GF-D8 (cell line): ENCODE measurements around the gene ARHGEF6.
"Not testable (repeated sequence)": the region's sequence is repeated elsewhere in the genome, so short reads cannot be mapped to it uniquely, and the experiment has no call there.

ENCODE experiments used
- DNase-seq: peaks from one replicate; lab custom pipeline; 2025; lab: John Stamatoyannopoulos, UW

ARHGEF6 gene, protein sequence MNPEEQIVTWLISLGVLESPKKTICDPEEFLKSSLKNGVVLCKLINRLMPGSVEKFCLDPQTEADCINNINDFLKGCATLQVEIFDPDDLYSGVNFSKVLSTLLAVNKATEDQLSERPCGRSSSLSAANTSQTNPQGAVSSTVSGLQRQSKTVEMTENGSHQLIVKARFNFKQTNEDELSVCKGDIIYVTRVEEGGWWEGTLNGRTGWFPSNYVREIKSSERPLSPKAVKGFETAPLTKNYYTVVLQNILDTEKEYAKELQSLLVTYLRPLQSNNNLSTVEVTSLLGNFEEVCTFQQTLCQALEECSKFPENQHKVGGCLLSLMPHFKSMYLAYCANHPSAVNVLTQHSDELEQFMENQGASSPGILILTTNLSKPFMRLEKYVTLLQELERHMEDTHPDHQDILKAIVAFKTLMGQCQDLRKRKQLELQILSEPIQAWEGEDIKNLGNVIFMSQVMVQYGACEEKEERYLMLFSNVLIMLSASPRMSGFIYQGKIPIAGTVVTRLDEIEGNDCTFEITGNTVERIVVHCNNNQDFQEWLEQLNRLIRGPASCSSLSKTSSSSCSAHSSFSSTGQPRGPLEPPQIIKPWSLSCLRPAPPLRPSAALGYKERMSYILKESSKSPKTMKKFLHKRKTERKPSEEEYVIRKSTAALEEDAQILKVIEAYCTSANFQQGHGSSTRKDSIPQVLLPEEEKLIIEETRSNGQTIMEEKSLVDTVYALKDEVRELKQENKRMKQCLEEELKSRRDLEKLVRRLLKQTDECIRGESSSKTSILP

DNA sequence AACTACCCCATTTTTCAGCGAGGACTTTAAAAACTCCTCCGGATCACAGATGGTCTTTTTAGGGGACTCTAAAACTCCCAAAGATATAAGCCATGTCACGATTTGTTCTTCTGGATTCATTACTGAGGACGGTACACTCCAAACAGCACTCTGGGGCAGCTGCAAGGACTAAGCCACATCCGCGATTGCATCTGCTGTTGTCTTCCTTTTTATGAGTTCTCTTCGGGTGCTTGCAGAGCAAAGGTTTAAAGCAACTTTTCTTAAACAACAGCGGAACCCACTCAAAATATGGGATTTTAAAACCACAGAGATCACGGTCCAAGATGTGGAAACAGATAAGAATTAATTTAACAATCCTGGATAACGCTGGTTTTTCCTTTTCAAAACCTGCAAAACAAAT, at the start of gene ARHGEF6:
ARHGEF6 (minus strand) TSS at position 170 of the 400 bp plus-strand sequence; CDS start at position 120, 50 bp downstream.
- peak; percentile 74 for DNase-seq

DNA sequence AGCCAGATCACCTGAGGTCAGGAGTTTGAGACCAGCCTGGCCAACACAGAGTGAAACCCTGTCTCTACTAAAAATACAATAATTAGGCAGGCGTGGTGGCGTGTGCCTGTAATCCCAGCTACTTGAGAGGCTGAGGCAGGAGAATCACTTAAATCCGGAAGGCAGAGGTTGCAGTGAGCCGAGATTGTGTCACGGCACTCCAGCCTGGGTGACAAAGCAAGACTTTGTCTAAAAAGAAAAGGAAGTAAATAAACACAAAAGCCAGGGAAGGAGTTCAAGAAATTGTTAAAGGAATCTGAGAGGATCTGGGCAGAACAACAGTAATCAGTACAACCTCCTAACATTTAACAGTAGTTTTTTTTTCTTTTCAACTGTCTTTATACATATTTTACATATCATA, 48.7 kb upstream of the ARHGEF6 start:
- no peak for DNase-seq

DNA sequence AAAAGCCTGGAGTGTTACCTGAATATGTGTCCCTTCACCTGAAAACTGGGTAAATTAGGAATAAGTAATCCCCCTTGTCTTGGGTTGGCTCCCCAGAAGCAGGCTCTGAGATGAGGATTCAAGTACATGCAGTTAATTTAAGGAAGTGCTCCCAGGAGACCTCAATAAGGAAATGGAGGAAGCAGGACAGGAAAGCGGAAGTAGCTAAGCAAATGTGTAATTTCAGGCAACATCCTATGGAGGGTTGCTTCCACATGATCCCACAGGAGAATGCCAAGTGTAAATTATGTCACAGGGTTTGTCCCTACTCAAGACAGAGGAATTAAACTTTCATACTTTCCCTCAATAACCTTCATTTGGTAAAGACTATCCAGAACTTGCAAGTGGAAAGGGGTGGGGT, 48.1 kb upstream of the ARHGEF6 start:
- DNase-seq: peak; percentile 40

DNA sequence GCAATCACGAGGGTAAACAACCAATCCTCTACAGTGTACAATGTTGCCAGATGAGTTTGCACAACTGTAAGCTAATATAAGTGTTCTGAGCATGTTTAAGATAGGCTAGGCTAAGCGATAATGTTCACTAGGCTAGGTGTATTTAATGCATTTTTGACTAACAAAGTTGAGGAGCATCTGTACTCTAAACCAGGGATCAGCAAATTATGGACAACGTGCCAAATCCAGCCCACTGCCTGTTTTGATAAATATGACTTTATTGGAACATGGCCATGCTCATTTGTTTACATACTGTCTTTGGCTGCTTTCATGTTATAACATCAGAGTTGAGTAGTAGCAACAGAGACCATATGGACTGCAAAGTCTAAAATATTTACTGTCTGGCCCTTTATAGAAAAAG, 46.3 kb upstream of the ARHGEF6 start:
- no peak for DNase-seq

DNA sequence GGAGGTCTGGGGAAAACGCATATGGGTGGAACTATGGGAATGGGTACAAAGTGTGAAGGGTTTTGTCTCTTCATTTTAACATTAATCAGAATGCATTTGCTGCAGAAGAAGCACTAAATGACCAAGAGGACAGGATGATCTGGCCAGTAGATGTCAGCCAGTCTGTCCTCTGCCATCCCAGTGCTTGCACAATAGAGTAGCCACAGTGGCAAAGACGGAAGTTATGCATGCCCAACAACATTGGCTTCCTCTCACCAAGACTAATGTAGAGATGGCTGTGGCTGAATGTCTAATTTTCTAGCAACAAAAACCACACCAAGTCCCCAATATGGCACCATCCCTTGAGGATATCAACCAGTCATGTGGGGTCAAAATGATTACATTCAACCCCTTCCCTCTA, 45.0 kb upstream of the ARHGEF6 start:
- DNase-seq: no peak

DNA sequence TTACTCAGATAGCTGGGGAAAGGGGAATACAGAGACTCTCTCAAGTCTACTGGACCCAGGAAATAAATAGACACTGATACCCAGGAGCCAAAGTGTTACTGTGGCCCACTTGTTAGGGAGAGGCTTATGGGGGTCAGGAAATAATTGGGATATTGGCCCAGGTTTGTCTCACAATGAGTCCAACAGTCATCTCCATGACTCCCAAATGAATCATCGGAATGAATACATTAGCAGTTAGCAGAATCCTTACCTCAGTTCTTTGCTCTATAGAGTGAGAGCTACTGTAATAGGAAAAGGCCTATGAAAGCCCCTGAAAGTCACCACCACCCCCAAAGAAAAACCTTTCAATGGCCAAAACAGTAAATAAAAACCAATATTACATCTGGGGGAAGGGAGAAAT, 42.4 kb upstream of the ARHGEF6 start:
- no peak for DNase-seq

DNA sequence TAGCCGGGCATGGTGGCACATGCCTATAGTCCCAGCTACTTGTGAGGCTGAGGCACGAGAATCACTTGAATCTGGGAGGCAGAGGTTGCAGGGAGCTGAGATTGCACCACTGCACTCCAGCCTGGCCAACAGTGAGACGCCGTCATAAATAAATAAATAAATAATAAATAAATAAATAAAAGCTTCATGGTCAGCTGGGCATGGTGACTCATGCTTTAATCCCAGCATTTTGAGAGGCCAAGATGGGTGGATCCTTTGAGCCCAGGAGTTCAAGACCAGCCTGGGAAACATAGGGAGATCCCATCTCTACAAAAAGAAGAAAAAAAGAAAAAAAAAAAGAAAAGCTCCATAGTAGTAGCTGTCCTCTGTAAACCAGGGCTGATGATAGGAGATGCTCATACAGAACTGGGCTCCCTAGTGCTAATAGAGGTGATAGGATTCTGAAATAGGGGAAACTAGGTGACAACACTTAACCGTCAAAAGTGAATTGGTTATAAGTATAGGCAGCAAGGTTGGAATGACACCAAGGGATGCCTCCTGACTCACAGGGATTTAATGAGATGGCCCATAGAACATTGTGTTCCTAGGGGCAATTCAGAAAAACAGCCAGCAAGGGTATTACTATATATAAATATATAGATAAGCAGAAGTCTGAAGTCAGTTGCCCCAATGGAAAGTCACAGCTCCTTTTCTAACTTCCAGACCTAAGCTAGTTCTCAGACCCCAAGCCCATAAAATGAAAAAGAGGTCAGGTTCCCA, 41.8 kb upstream of the ARHGEF6 start:
- DNase-seq: no peak

DNA sequence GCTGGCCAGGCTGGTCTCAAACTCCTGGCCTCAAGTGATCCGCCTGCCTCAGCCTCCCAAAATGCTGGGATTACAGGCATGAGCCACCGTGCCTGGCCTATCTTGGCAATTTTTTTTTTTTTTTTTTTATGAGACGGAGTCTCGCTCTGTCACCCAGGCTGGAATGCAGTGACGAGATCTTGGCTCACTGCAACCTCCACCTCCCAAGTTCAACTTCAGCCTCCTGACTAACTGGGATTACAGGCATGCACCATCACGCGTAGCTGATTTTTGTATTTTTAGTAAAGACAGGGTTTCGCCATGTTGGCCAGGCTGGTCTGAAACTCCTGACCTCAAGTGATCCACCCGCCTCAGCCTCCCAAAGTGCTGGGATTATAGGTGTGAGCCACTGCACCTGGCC, 39.0 kb upstream of the ARHGEF6 start:
- not testable (repeated sequence) for DNase-seq

DNA sequence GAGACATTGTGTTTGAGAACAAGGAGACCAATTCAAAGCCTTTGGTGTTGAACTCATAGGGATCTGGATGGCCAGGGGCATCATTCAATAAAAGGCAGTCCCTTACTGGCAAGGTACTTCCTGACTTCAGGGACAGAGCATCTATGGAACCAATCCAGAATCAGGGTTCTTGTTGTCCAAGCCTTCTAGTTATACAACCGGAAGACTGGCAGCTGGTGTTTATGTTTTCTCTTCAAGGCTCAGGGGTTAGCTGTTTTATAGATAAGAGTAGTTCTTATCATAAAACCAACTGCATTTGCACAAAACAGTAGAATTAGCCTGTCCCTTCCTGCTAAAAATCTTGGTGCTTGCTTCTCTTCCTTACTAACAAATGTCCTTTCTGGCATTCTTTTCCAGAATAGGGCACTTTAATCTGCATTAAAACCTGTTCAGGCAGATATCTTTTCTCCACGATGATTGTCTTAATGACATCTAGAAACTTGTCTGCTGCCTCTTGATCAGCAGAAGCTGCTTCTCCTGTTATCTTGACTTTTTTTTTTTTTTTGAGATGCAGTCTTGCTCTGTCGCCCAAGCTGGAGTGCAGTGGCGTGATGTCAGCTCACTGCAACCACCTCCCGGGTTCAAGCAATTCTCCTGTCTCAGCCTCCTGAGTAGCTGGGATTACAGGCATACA, 38.4 kb upstream of the ARHGEF6 start:
- DNase-seq: no peak

DNA sequence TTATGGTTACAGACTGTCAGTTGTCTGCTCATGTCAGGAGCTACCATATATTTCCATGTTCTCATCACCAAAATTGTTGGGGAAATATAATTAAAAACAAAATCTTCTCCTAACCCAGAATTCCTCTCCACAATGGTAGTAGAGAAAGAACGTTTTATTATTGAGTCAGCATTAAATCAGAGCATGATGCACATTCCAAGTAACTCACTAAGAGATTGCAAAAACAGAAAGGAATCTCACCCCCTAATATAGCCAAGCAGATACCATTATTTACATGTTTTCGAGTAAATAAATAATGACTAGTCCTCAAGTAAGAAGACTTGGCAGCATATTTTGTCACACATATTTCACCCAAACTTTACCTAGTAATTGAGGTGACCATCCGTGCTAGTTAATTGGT, 36.2 kb upstream of the ARHGEF6 start:
- DNase-seq: no peak

DNA sequence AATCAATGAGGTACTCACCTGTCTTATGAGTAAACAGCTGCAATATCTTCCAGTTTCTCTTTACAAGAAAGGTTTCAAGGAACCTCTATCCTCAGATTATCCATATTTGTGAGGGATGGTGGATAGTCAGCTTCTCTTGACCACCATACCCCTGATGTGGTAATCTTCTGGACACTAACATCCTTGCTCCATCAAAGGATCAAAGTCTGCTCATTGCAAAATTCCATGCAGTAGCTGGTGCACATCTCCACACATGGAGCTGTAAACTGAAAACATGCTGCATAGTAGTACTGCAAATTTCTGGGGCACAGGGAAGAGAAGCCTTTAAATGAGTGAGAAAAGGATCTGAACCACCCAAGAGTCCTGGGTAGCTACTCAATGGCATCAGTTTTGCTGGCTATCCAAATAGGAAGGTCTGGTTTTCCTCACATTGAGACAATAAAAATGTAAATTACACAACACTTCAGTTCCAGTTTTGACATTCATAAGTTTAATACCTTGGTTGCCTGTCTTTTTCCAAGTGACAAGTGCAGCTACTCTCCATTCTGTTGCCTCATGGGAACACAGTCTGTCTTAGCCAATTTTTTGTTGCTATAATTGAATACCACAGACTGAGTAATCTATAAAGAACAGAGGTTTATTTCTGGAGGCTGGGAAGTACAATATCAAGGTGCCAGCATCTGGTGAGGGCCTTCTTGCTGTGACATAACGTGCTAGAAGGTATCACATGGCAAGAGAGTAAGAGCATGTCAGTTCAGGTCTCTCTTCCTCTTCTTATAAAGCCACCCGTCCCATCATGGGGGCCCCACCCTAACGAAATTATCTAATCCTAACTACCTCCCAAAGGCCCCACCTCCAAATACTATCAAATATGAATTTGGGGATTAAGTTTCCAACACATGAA, 34.4 kb upstream of the ARHGEF6 start:
- no peak for DNase-seq

DNA sequence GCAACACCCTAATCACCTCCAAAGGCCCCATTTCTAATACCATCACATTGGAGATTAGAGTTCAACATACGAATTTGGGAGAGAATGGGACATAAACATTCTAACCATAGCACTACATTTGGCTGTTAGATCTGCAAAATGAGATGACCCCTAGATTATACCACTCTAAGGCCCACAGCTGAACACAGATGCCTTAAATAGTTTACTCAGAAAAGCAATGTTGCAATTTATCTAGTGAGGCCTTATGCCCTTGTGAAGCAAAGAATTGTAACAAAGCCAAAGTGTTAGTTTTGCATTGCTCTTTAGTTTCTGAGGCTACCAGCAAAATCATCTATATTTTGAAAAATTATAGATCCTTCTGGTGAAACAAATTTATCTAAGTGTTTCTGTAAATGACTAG, 31.6 kb upstream of the ARHGEF6 start:
- peak; percentile 30 for DNase-seq

DNA sequence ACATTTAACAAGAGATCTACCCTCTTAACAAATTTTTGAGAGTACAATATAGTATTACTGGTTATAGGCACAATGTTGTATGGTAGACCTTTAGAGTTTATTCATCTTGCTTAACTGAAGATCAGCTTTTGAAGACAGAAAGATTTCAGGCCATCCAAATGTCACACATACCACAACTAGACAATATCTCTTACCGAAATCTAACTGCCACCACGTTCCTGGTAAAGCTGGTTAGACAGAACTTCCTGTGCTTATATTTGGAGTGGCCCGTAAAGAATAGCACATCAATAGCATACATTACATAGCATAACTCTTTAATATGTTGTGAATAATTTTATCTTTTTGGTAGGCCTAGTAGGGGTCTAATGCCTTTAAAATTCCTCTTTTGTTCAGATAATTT, 29.8 kb upstream of the ARHGEF6 start:
- DNase-seq: peak; percentile 56

DNA sequence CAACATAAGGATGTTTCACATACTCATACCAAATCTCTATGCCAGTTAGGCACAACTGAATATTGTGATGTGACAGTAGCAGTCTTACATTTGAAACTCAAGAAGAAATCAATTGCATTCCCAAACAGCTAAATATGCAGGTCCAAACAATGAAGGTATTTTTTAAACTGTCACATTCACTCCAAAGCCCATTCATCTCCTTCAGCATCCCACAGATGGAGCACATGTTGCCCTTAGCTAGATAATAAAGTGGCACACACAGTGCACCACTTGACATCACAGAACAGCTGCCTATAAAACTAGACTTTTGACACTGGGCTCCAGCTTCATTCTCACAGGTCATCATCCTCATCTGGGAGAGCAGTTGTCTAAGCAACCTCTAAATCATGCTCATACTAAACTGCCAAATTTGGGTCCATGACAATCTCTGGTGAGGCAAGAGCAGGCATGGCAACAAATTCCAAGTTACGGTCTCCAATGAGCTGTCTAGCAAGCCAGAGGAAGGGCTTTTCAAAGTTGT, 26.2 kb upstream of the ARHGEF6 start:
- no peak for DNase-seq

DNA sequence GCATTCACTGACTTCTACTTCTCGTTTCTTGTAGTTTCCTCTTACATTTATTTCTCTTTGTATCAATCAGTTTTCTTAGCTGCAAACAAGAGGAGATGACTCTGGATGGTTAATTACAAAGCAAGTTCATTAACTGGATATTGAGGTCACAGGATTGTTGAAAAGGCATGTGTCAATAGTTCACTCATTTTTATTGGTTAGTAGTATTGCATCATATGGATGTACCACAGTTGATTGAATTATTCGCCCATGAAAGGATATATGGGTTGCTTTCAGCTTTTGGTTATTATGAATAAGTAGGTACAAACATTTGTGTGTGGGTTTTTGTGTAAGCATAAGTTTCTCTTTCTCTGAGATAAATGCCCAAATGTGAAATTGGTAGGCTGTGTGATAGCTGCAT, 21.8 kb upstream of the ARHGEF6 start:
- DNase-seq: no peak

DNA sequence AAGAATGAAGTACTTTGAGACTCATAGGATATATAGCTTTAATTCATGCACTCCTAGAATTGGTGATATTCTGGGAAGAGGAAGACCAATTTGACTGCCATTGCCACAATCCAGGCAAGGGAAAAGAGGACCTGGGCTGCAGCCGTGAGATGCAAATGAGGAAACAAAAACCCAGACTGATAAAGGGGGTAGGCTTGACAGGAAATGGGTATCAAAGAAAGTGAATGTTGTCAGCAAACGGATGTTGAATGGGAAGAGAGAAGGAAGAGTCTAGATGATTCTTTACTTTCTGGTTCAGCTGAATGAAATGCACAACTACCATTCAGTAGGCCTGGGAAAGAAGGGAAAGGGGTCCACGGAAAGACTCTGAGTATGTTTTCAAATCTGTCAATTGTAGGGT, 17.1 kb upstream of the ARHGEF6 start:
- no peak for DNase-seq

DNA sequence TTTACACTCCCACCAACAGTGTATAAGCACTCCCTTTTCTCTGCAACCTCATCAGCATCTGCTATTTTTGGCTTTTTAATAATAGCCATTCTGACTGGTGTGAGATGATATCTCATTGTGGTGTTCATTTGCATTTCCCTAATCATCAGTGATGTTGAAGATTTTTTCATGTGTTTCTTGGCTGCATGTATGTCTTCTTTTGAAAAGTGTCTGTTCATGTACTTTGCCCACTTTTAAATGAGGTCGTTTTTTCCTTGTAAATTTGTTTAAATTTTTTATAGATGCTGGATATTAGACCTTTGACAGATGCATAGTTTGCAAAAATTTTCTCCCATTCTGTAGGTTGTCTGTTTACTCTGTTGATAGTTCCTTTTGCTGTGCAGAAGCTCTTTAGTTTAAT, 14.4 kb upstream of the ARHGEF6 start:
- DNase-seq: not testable (repeated sequence)

DNA sequence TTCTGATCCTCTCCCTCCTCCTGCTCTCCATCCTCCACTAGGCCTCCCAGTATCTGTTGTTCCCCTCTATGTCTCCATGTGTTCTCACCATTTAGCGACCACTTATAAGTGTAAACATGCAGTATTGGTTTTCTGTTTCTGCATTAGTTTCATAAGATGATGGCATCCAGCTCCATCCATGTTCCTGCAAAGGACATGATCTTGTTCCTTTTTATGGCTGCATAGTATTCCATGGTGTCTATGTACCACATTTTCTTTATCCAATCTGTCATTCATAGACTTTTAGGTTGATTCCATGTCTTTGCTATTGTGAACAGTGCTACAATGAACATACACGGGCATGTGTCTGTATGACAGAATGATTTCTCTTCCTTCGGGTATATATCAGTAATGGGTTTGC, 13.9 kb upstream of the ARHGEF6 start:
- DNase-seq: not testable (repeated sequence)

DNA sequence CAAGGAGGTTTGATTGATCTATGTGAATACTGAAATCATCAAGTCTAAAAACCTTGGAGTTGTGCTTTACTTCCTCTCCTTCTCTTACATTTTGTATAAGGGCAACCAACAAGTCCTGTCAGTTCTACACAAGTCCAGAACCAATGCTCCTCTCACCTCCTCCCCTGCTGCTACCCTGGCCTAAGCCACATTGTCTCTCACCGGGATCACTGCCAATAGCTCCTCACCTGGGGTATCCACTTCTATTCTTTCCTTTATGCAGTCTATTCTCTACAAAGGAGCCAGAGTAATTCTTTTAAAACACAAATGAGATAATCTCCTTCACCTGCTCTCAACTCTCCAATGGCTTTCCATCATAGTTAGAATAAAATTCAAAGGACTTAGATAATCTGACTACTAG, 13.3 kb upstream of the ARHGEF6 start:
- no peak for DNase-seq

DNA sequence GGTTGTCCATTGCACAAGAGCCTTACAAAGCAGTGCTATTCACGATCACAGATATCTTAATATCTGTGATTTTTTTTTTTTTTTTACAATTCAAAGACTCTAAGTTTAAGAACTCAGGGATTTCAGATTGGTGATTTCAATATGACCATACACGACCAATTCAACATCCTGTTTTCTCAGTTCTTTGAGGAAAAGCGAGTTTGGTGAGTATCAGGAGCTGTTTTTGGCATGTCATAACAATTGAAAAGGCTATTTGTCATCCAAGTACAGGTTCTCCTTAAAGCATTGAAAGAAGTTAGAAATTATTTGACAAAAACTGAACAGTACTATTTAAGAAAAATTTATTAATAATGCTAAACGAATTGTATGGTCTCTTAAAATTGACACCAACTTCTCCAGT, 9.1 kb upstream of the ARHGEF6 start:
- DNase-seq: no peak

DNA sequence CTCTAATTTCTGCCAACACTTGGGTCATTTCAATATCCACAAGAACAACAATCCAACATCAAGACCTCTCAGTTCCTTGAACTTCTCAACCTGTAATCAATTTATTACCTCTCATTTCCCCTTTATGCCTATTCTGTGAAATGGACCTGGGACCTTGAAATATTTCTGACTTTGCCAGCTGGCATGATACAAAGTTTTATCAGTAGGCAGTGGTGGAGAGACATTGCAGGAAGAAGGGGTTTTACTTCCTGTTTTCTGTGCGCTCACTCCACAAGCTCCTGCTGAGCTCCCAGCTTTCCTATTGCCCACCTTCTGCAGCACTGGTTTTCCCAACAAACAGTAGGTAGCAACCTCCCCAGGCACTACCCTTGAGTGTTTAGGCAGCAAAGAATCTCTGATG, 3.5 kb upstream of the ARHGEF6 start:
- DNase-seq: peak; percentile 62
